Smooth muscle cell (in vitro differentiated cells): Measurements from ENCODE around the gene TRA2B. TPM values are rescaled to one million over a fixed set of nuclear protein-coding genes. Genes with fewer than 3 reads are reported as not detected.

Experiments
- DNase-seq: peaks from one replicate; lab custom pipeline; 2025; ENCODE audit not compliant: unreplicated experiment; lab: John Stamatoyannopoulos, UW
- H2AFZ ChIP-seq: fragments of 200-600 bp; sonication (generic); 2 replicates; pipeline ENCODE4 v1.6.0; 2016; ENCODE audit warnings: antibody characterized with exemption, low read depth, mild to moderate bottlenecking
- H3F3A ChIP-seq: fragments of 200-600 bp; sonication (generic); 2 replicates; pipeline ENCODE4 v1.6.0; 2017; ENCODE audit warnings: antibody characterized with exemption, low read depth
- H3K27ac ChIP-seq: fragments of 200-600 bp; sonication (generic); 2 replicates; pipeline ENCODE4 v1.5.1; 2016; ENCODE audit warnings: low read depth, mild to moderate bottlenecking
- H3K27me3 ChIP-seq: fragments of 200-600 bp; sonication (generic); 2 replicates; pipeline ENCODE4 v1.6.1; 2016; ENCODE audit warnings: low read depth, mild to moderate bottlenecking
- H3K36me3 ChIP-seq: fragments of 200-600 bp; sonication (generic); 2 replicates; pipeline ENCODE4 v1.5.1; 2016; ENCODE audit warnings: low read depth
- H3K4me1 ChIP-seq: fragments of 200-600 bp; sonication (generic); 2 replicates; pipeline ENCODE4 v1.5.1; 2016; ENCODE audit warnings: low read depth
- H3K4me2 ChIP-seq: fragments of 200-600 bp; sonication (generic); 2 replicates; pipeline ENCODE4 v1.6.0; 2016; ENCODE audit warnings: mild to moderate bottlenecking
- H3K4me3 ChIP-seq: fragments of 200-600 bp; sonication (generic); 2 replicates; pipeline ENCODE4 v1.5.1; 2016; ENCODE audit warnings: mild to moderate bottlenecking
- H3K79me2 ChIP-seq: fragments of 200-600 bp; sonication (generic); 2 replicates; pipeline ENCODE4 v1.6.0; 2016; ENCODE audit warnings: low read depth, mild to moderate bottlenecking
- H3K9ac ChIP-seq: fragments of 200-600 bp; sonication (generic); 2 replicates; pipeline ENCODE4 v1.6.0; 2016; ENCODE audit warnings: low read depth
- H3K9me3 ChIP-seq: fragments of 200-600 bp; sonication (generic); replicated peaks from 2 replicates; pipeline ENCODE4 v1.5.1; 2016; ENCODE audit warnings: low read depth
- H4K20me1 ChIP-seq: fragments of 200-600 bp; sonication (generic); 2 replicates; pipeline ENCODE4 v1.6.0; 2016; ENCODE audit warnings: low read depth
- WGBS: methylation state at CpG from one replicate; pipeline ENCODE4 v1.1.7; 2016; ENCODE audit warnings: low lambda C conversion rate; 5-methylcytosine and 5-hydroxymethylcytosine counted together
- polyA plus RNA-seq: library from polyadenylated mRNA; unstranded; fragments of >200 nt; fragmentation: Nextera tagmentation; extraction: Ambion mirVana; gene quantifications from 2 replicates; pipeline ENCODE4 v1.2.1, GENCODE V29; 2016
- total RNA-seq: library from RNA; depleted of rRNA; stranded (reverse); fragments of >200 nt; gene quantifications from 2 replicates; pipeline ENCODE4 v1.2.3, GENCODE V29; 2014
- TF ChIP-seq, protein P1 (sequence below): fragments of 200-600 bp; sonication (generic); IDR thresholded peaks from 2 replicates; pipeline ENCODE4 v1.5.1; 2017; ENCODE audit warnings: borderline replicate concordance, mild to moderate bottlenecking, antibody characterized with exemption; ENCODE audit not compliant: insufficient read depth, poor library complexity, severe bottlenecking

TRA2B gene
- total and polyA plus RNA-seq, 2 experiments from 2014 or later = 119 to 265 TPM

DNA sequence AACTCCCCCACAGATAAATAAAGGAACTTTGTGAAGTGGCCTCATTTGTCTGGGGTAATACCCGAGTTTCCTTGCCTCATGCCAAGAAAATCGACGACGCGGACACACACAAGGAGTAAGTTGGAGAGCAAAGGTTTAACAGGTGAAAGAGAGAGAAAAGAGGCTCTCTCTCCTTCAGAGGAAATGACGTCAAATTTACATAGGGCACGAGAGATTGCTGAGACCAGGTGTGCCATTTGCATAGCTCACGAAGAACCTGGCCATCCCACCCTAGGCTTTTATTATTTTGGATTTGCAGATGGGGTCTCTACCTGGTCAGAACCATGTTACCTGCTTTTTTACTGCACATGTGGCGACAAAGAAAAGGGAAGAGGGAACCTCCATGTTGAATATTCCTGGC lies 63.7 kb downstream of the TRA2B start:
- Histone ChIP-seq H4K20me1 (no peaks in the 10 kb centered on the region), H3K27ac (no peak overlapping the region), H3K27me3 (no peaks in the 10 kb centered on the region), H3K4me2 (no peak overlapping the region), H3K4me3 (no peak overlapping the region), H3K36me3 (no peaks in the 10 kb centered on the region), H3F3A (no peaks in the 10 kb centered on the region), H3K9me3 (no peaks in the 10 kb centered on the region), H3K4me1 (no peaks in the 10 kb centered on the region), H2AFZ (no peak overlapping the region), H3K9ac (no peak overlapping the region), H3K79me2 (no peaks in the 10 kb centered on the region)
- WGBS = 74% methylated on average over 9 of the region's 9 CpGs
- TF ChIP-seq, protein P1, sequence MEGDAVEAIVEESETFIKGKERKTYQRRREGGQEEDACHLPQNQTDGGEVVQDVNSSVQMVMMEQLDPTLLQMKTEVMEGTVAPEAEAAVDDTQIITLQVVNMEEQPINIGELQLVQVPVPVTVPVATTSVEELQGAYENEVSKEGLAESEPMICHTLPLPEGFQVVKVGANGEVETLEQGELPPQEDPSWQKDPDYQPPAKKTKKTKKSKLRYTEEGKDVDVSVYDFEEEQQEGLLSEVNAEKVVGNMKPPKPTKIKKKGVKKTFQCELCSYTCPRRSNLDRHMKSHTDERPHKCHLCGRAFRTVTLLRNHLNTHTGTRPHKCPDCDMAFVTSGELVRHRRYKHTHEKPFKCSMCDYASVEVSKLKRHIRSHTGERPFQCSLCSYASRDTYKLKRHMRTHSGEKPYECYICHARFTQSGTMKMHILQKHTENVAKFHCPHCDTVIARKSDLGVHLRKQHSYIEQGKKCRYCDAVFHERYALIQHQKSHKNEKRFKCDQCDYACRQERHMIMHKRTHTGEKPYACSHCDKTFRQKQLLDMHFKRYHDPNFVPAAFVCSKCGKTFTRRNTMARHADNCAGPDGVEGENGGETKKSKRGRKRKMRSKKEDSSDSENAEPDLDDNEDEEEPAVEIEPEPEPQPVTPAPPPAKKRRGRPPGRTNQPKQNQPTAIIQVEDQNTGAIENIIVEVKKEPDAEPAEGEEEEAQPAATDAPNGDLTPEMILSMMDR = no peak
- DNase-seq = no peak

DNA sequence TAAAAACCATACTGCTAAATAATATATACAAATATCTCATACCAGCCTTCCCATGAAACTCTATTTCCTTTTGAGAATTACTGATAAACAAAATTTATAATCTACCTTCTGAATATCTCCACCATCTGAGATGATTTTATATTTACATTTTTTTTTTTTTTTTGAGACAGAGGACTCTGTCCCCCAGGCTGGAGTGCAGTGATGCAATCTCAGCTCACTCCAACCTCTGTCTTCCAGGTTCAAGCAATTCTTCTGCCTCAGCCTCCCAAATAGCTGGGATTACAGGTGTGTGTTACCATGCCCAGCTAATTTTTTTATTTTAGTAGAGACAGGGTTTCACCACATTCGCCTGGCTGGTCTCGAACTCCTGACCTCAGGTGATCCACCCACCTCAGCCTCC lies 70.2 kb downstream of the TRA2B start:
- no peaks in the 10 kb centered on the region for H3K9me3 ChIP-seq
- H4K20me1 ChIP-seq = no peaks in the 10 kb centered on the region
- H3K27me3 ChIP-seq = peaks cover 2% of the 10 kb centered on the region
- H3K4me1 ChIP-seq = peaks cover 7% of the 10 kb centered on the region
- 90% methylated on average over 2 of the region's 2 CpGs for WGBS
- DNase-seq = no peak
- H2AFZ ChIP-seq = no peak overlapping the region
- no peak overlapping the region for H3K4me3 ChIP-seq
- H3F3A ChIP-seq = no peaks in the 10 kb centered on the region
- no peak overlapping the region for H3K9ac ChIP-seq
- TF ChIP-seq, protein P1 = no peak
- no peaks in the 10 kb centered on the region for H3K36me3 ChIP-seq
- H3K4me2 ChIP-seq = no peak overlapping the region
- no peaks in the 10 kb centered on the region for H3K79me2 ChIP-seq
- H3K27ac ChIP-seq = no peak overlapping the region

DNA sequence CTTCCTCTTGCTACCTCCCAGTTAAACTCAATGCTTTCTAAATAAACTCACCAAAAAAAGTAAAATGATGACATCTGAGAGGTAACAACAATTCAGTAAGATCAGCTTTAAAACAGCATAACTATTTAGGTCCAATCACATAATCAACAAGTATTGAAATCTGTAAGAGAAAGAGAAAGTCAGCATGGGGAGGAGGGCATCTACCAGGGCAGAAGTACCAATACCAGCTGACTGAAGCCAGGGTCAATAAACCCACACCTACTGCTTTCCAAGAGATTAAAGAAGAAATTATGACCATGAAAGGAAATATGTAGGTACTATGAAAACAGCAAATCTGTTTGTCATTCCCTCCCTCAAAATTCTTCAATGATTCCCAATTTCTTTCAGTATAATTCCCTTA lies 70.8 kb downstream of the TRA2B start:
- no peak for DNase-seq
- Histone ChIP-seq H2AFZ (no peak overlapping the region), H3K4me2 (no peak overlapping the region), H3F3A (no peaks in the 10 kb centered on the region), H3K36me3 (no peaks in the 10 kb centered on the region), H3K27ac (no peak overlapping the region), H3K9me3 (no peaks in the 10 kb centered on the region), H3K4me3 (no peak overlapping the region), H3K9ac (no peak overlapping the region), H3K27me3 (peaks cover 2% of the 10 kb centered on the region), H3K4me1 (peaks cover 7% of the 10 kb centered on the region), H3K79me2 (no peaks in the 10 kb centered on the region), H4K20me1 (no peaks in the 10 kb centered on the region)
- TF ChIP-seq, protein P1 = no peak

DNA sequence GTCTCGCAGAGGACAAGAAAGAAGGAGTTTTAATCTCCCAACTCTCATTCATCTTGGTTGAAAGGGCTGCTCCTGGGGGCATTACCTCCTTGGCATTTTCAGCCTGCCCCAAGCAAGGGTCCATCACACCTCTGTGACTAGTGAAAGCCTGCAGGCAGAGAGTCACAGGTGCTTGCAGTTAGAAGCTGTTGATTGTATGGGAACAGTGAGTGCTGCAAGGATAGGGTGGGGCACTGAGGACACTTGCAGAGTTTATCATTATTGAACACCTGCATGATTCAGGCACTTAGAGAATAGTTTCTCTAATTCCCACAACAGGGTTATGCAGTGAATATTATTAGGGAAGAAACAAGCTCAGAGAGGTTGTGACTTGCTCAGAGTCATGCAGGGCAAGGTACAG lies 71.3 kb downstream of the TRA2B start:
- no peak for DNase-seq
- Histone ChIP-seq H3K4me1 (peaks cover 7% of the 10 kb centered on the region), H3K4me3 (no peak overlapping the region), H3F3A (no peaks in the 10 kb centered on the region), H3K27ac (no peak overlapping the region), H3K79me2 (no peaks in the 10 kb centered on the region), H3K4me2 (no peak overlapping the region), H4K20me1 (no peaks in the 10 kb centered on the region), H3K9ac (no peak overlapping the region), H2AFZ (no peak overlapping the region), H3K9me3 (no peaks in the 10 kb centered on the region), H3K27me3 (peaks cover 2% of the 10 kb centered on the region), H3K36me3 (no peaks in the 10 kb centered on the region)
- TF ChIP-seq, protein P1 = no peak
- WGBS = 93% methylated on average over 1 of the region's 1 CpG
